GM20000 (cell line): ENCODE measurements around the gene IRAK4.
A peak's percentile ranks its signal among the peaks of the same experiment; 100 is the strongest.

ENCODE experiments used
- DNase-seq: peaks from one replicate; pipeline ENCODE4 v3.0.0; 2012; ENCODE audit warnings: low spot score
- CTCF ChIP-seq: IDR thresholded peaks from 2 replicates; pipeline ENCODE4 v1.5.1; 2012; ENCODE audit warnings: mild to moderate bottlenecking, control low read depth; ENCODE audit errors: extremely low read depth, missing control alignments

IRAK4 gene

DNA sequence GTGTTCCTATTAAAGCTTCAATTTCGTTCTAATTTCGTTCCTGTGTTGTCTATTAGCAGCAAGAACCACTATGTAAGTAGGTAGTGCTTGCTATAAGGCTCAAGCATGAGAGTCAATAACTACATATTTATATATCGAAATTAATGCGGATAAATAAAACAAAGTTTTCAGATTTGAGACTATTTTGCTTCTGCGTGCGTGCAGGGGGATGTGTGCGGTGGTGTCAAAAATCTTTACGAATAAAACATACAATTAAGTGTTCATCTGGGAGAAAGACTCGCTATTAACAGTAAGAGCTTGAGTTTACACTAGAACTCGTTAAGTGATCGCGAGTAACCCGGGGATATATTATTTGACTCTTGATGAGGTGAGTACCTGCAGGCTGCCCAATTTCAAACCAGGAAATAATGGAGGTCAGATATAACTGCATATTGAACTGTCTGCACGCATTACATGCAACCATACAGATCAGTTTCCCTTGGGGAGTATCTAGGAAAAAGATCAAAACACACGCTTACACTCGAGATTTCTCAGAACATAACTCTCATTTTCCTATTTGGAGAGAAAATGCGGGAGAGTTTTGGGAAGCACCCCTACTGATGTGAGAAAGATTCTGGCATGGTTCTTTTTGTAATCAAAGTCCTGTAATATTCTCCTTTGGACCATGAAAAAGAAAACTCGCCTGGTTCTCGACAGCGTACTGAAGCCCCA lies 46.6 kb downstream of the IRAK4 start:
- TF ChIP-seq CTCF: no peak
- DNase-seq: peak; percentile 41

DNA sequence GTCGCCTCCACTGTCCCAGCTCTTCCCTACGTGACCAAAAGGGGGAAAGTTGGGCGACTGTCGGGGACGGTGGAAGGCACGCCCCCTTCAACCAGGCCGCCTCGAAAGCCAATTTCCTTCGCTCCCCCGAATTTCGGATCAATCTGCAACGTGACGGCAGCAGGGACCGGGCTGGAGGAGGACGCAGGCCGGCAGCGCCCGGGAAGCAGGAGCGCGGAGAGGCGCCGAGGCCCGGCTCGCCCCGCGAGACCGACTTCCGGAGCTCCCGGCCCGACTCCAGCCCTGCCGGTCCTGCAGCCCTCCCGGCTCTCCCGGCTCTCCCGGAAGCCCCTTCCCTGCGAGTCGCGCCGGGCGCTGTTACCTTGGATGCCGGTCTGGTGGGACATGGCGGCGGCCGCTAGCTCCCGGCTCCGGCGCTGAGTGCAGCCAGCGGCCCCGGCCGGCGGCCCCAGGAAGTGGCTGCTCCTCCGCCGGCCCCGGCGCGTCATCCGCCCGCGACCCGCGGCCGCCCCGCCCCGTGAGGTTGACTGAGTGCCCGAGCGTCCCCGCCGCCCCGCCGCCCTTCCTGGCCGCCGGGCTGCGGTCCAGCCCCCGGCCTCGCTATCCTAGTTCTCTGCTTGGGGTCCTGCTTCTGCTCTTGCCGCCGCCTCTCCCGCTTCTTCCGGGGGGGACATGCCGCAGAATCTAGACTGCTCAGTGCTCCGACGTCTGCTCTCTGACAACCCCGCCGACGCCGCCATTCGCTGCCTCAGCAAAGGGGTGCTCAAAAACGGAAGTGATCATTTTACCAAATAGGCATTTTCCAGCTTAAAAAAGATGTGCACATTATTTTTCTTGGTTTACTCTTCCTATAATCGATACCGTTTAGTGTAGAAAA lies 47.3 kb downstream of the IRAK4 start, which contains the start of gene TWF1:
Gene TWF1, minus strand, starts transcription at position 458 of the 877 bp plus-strand sequence. Its CDS starts 72 bp downstream, at position 386.
- DNase-seq: peak; percentile 95

GRCh38 chr12:43806737-43807072 lies 48.0 kb downstream of the IRAK4 start:
- DNase-seq: no peak
- no peak for TF ChIP-seq CTCF

More for the DNA sequence above, 47.3 kb downstream of the IRAK4 start, which contains the start of gene TWF1:
- TF ChIP-seq CTCF: no peak

GRCh38 chr12:43807386-43807785 lies 48.6 kb downstream of the IRAK4 start:
- no peak for TF ChIP-seq CTCF
- DNase-seq: no peak

DNA sequence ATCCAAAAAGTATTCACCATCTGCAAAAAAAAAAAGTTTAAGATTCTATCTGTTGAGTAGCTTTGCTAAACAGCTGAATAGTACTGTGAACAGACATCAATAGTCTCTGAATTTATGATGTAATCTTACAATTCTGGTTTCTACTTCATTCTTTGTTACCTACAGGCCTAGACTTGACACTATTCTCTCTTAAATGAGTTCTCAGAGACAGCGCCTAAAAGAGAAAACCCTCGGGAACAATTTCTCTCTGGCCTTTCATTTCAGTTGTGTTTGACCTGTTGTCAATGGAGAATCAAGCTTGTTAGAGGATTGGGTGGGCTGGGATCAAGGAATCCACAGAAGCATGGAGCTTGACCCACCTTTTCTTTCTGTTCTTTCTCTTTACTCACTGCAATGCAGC lies 53.3 kb downstream of the IRAK4 start:
- TF ChIP-seq CTCF: no peak

DNA sequence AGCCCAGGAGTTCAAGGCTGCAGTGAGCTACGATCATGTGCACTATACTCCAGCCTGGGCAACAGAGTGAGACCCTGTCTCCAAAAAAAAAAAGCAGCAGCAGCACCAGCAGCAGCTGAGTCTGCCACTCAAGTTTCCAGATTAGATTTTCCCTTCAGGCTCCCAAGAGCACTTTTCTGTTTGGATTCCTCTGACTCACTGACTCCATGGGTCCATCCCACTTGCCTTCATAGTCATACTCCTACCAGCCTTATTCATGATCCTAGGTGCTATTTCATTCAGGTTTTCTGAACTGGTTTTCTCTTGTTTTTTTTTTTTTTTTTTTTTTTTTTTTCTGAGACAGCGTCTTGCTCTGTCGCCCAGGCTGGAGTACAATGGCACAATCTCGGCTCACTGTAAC lies 54.2 kb downstream of the IRAK4 start:
- TF ChIP-seq CTCF: no peak
- no peak for DNase-seq

More for the DNA sequence above, 53.3 kb downstream of the IRAK4 start:
- DNase-seq: no peak

DNA sequence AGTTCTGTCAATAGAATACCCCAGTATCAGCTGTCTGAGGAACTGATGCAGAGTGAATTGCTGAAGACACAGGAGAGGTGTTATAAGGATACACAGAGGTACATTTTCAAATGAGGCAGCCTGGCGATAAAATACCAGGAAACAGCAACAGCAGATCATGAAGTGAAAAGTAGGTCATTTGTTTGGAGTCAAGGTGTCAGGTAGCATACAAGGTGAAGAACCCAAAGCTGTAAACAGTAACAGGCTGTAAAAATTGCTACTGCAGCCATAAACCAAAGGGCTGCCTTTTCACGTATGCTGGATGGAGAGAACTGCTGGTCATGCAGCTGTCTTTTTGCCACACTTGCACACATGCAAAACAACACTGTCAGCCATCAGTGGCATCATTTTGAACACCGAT lies 56.7 kb downstream of the IRAK4 start:
- no peak for DNase-seq
- no peak for TF ChIP-seq CTCF
